Activated gamma-delta T cell treated with Interleukin-2 at 50 U/mL for 16 hours (primary cell): ENCODE results near the gene WWC2.

Experiments
- DNase-seq: peaks from one replicate; pipeline ENCODE4 v3.0.0-alpha.2; 2020

The WWC2 gene

DNA sequence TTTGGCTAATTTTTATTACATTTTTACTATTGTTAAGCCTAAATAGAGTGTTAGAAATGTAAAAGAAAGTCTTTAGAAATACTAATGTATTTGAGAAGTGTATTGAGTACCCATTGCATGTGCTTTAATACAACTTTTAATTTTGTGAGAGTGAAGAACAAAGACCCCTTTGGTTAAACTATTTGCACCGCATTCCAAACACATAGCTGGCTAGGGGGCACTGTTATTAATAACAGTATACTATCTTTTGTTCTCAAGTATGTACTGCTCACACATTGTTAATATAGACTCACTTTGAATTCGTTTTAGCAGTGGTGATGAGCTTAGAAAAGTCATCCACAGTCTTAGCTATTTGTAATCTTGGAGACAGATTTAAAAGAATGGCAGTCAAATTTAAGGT, 114.9 kb downstream of the WWC2 start:
- DNase-seq, result no peak

GRCh38 chr4:183214912-183215488, 115.9 kb downstream of the WWC2 start:
- no peak for DNase-seq

DNA sequence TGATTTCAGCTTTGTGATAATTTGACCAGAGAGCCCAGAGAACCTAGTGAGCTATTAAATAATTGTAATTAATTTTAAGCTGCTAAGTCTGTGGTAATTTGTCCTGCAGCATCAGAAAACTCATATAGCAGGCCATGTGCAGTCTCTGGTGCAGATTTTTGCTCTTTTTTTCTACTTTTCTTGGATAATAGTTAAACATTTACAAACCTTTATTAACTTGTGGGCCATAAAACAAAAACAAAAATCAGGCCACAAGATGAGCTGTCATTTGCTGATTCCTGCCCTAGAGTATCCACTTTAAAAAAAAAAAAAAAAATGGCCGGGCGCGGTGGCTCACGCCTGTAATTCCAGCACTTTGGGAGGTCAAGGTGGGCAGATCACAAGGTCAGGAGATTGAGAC, 121.2 kb downstream of the WWC2 start:
- no peak for DNase-seq

GRCh38 chr4:183223053-183223452, 124.0 kb downstream of the WWC2 start:
- DNase-seq, result no peak

DNA sequence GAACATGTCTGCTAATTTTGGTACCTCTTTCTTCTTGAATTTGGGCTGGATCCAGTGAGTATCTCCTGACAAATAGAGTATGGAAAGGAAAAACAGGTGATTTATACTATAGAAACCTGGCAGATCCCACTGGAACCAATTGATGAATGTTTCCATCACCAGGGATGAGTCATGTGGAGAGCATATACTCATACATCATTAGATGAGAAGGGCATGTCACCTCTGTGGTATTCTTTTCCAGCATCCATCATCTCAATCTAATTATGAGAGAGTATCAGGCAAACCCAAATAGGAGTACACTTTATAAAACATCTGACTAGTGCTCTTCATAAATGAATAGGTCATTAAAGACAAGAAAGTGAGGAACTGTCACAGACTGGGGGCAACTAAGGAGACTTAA, 130.3 kb downstream of the WWC2 start:
- no peak for DNase-seq

DNA sequence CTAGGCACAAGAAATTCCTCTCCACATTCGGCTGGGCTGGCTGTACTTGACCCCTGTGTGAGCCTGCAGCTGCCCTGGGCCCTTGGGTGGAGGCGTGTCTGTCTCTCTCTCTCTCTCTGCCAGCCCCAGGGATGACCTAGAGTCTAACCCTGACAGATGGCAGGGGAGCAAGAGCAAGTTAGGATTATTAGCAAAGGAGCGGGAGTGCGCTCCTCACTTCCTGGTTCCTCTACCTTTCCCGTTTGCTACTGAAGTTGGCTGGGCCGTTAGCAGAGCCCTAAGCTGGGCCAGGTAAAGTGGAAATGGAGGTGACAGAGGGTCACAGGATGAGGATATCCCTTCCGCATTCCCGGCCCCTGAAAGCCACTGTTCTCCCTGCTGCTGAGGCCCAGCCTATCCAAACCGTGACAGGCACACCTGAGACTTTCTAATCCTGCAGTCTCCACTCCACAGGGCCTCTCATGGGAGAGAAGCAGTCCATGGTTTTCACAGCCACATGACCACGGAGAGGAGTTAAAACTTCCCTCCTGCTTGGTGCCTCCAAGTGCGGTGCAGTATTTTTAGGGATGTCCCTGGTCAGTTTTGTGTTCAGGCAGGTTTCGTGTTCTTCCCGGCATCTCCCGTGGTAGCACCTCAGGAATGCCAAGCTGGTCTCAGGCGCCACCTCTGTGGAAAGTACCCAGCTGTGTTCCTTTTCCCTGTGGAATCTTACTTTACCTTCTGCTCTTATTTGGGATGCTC, 141.7 kb downstream of the WWC2 start:
- DNase-seq, result no peak

GRCh38 chr4:183241322-183241640, 142.2 kb downstream of the WWC2 start:
- no peak for DNase-seq

GRCh38 chr4:183241721-183242151, 142.7 kb downstream of the WWC2 start:
- DNase-seq, result no peak

GRCh38 chr4:183242291-183242690, 143.2 kb downstream of the WWC2 start:
- DNase-seq, result no peak

- DNase-seq, result no peak
Measured at GRCh38 chr4:183244019-183244418, 145.0 kb downstream of the WWC2 start.

GRCh38 chr4:183244506-183244905, 145.4 kb downstream of the WWC2 start:
- DNase-seq, result no peak

- no peak for DNase-seq
Measured at GRCh38 chr4:183248201-183248600, 149.1 kb downstream of the WWC2 start.

- no peak for DNase-seq
Measured at GRCh38 chr4:183249854-183250253, 150.8 kb downstream of the WWC2 start.

DNA sequence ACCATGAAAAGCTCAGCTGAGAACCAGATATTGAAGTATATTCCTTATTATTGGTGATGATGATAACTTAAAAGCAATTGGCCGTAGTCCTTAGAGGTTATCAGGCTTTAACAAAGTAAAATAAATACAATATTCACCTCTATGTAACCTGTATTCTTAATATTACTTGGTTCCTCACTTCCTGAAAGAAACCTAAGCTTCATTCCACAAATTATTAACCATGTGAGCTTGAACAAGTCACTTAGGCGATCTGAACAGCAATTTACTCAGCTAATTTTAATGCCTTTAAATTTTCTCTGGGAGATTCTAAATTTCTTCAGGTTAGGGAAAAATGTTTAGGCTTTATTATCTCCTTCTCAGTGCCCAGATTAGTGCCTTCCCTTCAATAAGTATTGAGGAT, 151.8 kb downstream of the WWC2 start:
- DNase-seq, result no peak

DNA sequence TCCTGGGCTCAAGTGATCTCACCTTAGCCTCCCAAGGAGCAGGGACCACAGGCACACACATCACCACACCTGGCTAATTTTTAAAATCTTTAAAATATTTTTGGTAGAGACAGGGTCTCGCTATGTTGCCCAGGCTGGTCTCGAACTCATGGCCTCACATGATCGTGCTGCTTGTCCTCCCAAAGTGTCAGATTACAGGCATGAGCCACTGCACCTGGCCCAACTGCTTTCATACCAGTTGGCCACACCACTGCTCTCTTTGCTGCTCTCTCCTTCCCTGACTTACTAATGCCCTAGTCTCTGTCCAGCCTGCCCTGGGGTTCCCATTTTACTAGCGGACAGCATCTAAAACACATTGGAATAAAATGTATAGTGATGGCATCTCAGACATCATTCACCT, 153.9 kb downstream of the WWC2 start:
- DNase-seq, result no peak

DNA sequence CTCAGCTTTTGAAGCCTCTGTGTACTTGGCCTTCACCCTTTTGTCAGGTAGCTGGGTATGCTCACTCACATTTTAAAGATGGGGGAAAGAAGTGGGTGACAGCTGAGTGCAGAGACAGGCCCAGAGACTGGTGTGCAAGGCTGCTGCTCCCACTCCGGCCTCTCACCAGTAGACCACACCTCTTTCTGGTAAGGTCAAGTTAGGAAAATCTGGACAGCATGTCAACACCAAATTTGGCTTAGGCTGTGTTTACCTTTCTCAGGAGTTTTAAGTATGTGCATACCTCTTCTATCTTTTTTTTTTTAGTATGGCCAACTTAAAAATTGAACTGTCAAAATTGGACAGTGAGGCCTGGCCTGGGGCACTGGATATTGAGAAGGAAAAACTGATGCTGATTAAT, 154.4 kb downstream of the WWC2 start:
- DNase-seq, result no peak

- DNase-seq, result no peak
Measured at GRCh38 chr4:183254162-183254561, 155.1 kb downstream of the WWC2 start.

- no peak for DNase-seq
Measured at GRCh38 chr4:183255487-183255886, 156.4 kb downstream of the WWC2 start.

GRCh38 chr4:183256343-183256742, 157.3 kb downstream of the WWC2 start:
- no peak for DNase-seq

DNA sequence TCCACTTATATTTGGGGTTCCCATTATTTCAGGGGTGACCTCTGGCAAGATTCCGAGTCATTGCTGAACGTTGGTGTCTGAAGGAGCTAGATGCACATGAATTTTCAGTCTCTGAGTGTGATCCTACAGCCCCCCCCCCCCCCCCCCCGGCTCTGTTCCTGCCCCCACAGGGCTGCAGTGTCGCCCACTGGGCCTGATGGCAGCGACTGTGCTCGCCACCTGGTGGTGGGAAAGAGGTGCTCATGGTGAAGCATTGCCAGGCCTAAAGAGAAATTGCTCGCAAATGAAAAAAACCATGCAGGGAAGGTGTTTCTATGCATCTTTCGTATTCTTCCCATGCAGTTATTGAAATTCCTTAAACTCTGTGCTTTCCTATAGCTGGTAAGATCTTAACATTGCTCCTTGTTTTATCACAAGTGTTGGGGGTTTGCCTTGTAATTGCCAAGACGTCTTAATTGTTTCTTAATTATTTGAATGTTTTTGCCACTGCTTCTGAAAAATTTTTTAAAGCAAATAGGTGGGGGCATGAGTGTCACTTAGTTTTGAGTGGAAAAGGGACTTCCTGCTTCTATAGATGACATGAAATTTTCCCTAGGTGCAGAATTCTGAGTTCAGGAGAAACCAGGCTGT, 157.8 kb downstream of the WWC2 start:
- peak; percentile 24 for DNase-seq

DNA sequence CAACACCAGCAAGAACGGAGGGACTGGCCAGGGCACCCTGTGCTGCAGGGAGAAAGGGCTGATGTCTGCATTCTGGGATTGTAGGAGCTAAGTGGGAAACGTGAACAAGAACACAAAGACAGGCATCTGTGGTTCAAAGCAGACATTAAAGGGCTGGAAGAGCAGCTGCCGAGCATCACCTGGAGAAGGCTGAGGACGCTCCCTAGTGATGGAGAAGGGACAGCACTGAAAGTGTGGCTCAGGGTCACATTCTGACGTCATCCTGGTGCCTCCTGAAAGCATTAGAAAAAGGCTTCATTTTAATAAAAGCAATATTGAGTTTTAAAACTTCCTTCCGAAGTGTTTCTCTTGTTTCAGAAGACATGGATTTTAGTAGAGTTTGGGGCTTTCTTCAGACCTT, 158.8 kb downstream of the WWC2 start:
- no peak for DNase-seq

GRCh38 chr4:183260491-183261151, 161.6 kb downstream of the WWC2 start:
- DNase-seq, result no peak

DNA sequence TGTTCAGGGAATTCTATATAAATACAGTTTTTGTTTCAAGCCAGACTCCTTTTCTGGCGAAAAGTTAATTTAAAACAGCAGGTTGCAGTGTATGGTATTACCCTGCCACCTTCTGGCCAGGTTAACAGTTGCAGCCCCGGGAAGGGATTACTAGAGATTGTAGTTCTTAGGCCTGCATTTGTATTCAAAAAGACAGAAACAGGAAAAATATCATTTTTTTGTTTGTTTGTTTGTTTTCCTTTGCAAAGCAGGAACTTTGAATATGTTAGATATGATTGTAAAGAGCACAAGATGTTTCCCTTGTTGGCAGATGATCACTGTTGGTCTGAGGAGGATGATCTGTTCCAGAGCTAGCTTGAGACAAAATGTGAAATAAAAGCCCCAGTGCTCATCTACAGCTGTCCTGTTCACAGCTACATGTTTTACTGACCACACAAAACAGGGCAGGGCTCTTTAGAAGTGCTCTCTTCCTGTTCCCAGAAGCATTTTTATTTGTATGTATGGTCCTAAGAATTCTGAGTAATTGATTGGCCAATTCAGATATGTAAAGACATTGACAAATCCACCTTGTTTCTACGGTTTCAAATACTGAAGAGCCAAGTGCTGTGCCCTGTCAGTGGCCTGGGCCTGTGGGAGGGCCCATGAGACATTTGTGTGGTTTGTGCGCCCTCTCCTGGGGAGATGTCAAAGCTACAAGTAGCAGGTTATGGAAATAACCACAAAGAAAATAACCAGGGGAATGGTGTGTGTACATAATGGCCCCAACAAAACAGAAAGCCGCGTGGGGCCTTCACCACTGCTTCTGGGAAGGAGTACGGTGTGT, 163.1 kb downstream of the WWC2 start:
- peak; percentile 62 for DNase-seq
